Astrocyte (in vitro differentiated cells and primary cell): ENCODE results near the gene PLEKHG5. TPM values are rescaled to one million over a fixed set of nuclear protein-coding genes. Genes with fewer than 3 reads are reported as not detected.
"Not testable (repeated sequence)": the region's sequence is repeated elsewhere in the genome, so short reads cannot be mapped to it uniquely, and the experiment has no call there.

ENCODE experiments used
- DNase-seq: peaks from one replicate; pipeline ENCODE4 v3.0.0-alpha.2; 2010; ENCODE audit warnings: low read depth
- FAIRE-seq: peaks from 2 replicates; lab custom pipeline; 2011; peaks lifted over from hg19 to GRCh38; lab: Jason Lieb, UNC
- H2AFZ ChIP-seq: 2 replicates; pipeline ENCODE4 v1.6.0; 2012; ENCODE audit warnings: low read depth, low read length, inconsistent platforms
- H3K27ac ChIP-seq: 2 replicates; pipeline ENCODE4 v1.5.1; 2011; ENCODE audit warnings: low read depth, low read length, inconsistent platforms
- H3K27me3 ChIP-seq: 2 replicates; pipeline ENCODE4 v1.6.0; 2011; ENCODE audit warnings: low read length, inconsistent platforms; ENCODE audit not compliant: insufficient read depth
- H3K36me3 ChIP-seq: 2 replicates; pipeline ENCODE4 v1.5.1; 2011; ENCODE audit warnings: low read length, inconsistent platforms; ENCODE audit not compliant: insufficient read depth
- H3K4me1 ChIP-seq: 2 replicates; pipeline ENCODE4 v1.5.1; 2011; ENCODE audit warnings: low read length, inconsistent platforms; ENCODE audit not compliant: insufficient read depth
- H3K4me2 ChIP-seq: 2 replicates; pipeline ENCODE4 v1.6.0; 2012; ENCODE audit warnings: low read length, inconsistent platforms
- H3K4me3 ChIP-seq: 2 replicates; pipeline ENCODE4 v1.5.1; 2011; ENCODE audit warnings: low read depth, mild to moderate bottlenecking, low read length, inconsistent platforms; ENCODE audit not compliant: insufficient read depth
- H3K79me2 ChIP-seq: 2 replicates; pipeline ENCODE4 v1.6.0; 2012; ENCODE audit warnings: mild to moderate bottlenecking, low read length, inconsistent platforms; ENCODE audit not compliant: insufficient read depth
- H3K9ac ChIP-seq: 2 replicates; pipeline ENCODE4 v1.6.0; 2012; ENCODE audit warnings: mild to moderate bottlenecking, low read length, inconsistent platforms
- H3K9me3 ChIP-seq: 2 replicates; pipeline ENCODE4 v1.5.1; 2012; ENCODE audit warnings: low read depth, mild to moderate bottlenecking, low read length, inconsistent platforms; ENCODE audit not compliant: insufficient read depth
- H4K20me1 ChIP-seq: 2 replicates; pipeline ENCODE4 v1.6.0; 2012; ENCODE audit warnings: low read length, inconsistent platforms; ENCODE audit not compliant: insufficient read depth
- H3K27ac Mint-ChIP-seq: one replicate; pipeline ENCODE4 v1.8.0; 2021; ENCODE audit warnings: mild to moderate bottlenecking, mixed read lengths; ENCODE audit not compliant: unreplicated experiment
- H3K27me3 Mint-ChIP-seq: one replicate; pipeline ENCODE4 v1.8.0; 2021; ENCODE audit warnings: low read depth, mixed read lengths; ENCODE audit not compliant: unreplicated experiment
- H3K36me3 Mint-ChIP-seq: one replicate; pipeline ENCODE4 v1.8.0; 2021; ENCODE audit warnings: low read depth, mixed read lengths; ENCODE audit not compliant: unreplicated experiment
- H3K4me1 Mint-ChIP-seq: one replicate; pipeline ENCODE4 v1.8.0; 2021; ENCODE audit warnings: low read depth, mixed read lengths; ENCODE audit not compliant: unreplicated experiment
- H3K4me3 Mint-ChIP-seq: one replicate; pipeline ENCODE4 v1.8.0; 2021; ENCODE audit warnings: mild to moderate bottlenecking, moderate library complexity, mixed read lengths; ENCODE audit not compliant: unreplicated experiment
- H3K9me3 Mint-ChIP-seq: one replicate; pipeline ENCODE4 v1.8.0; 2021; ENCODE audit warnings: mild to moderate bottlenecking, mixed read lengths; ENCODE audit not compliant: unreplicated experiment
- EZH2 ChIP-seq: IDR thresholded peaks from 2 replicates; pipeline ENCODE4 v1.6.1; 2012; ENCODE audit warnings: mild to moderate bottlenecking, low read length, inconsistent platforms; ENCODE audit not compliant: insufficient read depth
- total RNA-seq: library from RNA; stranded (reverse); gene quantifications from 2 replicates; pipeline ENCODE4 v1.2.1, GENCODE V29; 2021
- TF ChIP-seq, protein P1 (sequence below): IDR thresholded peaks from 2 replicates; pipeline ENCODE4 v1.5.1; 2011; ENCODE audit warnings: low read depth, mild to moderate bottlenecking, inconsistent platforms, low read length, moderate library complexity; ENCODE audit not compliant: insufficient read depth

Gene PLEKHG5
- total RNA-seq, 1 donor from 2014 or later, result 25.1 TPM

DNA sequence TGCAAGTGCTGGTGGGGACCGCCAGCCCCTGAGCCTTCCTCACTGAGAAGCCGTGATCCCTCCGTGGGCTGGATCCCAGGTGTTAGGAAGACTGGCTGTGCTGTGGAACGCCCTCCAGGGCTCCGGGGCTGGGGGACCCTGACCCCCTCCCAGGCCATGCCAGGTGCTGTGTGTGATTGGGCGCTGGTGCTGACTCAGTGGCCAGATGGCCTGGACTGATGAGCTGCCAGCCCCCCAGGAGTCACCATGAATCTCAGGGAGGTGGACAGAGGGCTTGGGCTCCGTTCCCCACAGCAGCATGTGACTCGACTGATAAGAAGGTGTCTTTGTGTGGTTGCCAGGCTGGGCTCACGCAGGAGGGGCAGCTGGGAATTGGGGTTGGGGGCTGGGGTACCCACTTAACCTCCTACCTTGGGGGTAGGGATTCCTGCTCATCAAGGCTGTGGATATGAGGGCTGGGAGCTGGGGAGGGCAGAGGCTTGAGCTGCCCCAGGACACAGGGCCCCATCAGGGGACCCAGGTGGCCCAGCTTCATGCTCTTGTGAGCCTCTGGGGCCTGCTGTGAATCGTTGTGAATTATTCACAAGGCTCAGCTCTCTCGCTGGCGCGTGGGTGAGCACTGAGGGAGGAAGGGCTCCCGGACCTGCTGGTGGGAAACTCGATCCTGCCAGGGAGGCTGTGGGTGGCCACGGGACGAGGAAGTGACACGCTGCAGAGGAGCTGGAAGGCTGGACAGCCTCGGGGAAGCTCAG is 61.6 kb downstream of the PLEKHG5 start:
- H3K4me2 ChIP-seq, H3K9ac ChIP-seq, H3K27ac Mint-ChIP-seq, H3K36me3 Mint-ChIP-seq, H3K9me3 Mint-ChIP-seq, H4K20me1 ChIP-seq, H3K9me3 ChIP-seq, DNase-seq, H3K36me3 ChIP-seq, H2AFZ ChIP-seq, H3K4me3 Mint-ChIP-seq, H3K27ac ChIP-seq, FAIRE-seq, H3K4me1 Mint-ChIP-seq, H3K4me1 ChIP-seq, H3K4me3 ChIP-seq, H3K79me2 ChIP-seq: not testable (repeated sequence)
- H3K27me3 ChIP-seq, result peaks cover 29% of the 10 kb centered on the region
- H3K27me3 Mint-ChIP-seq, result peaks cover 59% of the 10 kb centered on the region

DNA sequence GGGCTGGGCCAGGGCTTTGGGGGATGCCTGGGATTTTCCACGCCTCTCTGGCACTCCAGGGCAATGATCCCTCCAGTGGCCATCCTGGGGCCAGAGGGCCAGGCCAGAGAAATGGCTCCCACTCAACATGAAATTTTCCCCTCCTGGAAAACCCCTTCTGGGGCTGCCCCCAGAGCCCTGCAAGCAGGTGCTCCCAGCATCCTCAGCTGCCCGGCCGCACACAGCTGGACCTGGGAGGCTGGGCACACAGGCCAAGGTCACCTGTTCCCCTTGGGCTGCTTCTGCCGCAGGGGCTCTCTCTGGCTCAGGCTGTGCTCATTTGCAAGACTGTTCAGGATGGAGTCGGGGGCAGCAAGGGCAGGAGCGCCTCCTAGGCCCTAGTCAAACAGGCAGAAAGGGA is 63.0 kb downstream of the PLEKHG5 start:
- not testable (repeated sequence) for H2AFZ ChIP-seq, H3K79me2 ChIP-seq, H3K27ac Mint-ChIP-seq, H3K27ac ChIP-seq, DNase-seq, H3K4me2 ChIP-seq, H3K36me3 ChIP-seq, FAIRE-seq, H3K4me1 ChIP-seq, H3K36me3 Mint-ChIP-seq, H3K4me3 ChIP-seq, H4K20me1 ChIP-seq, H3K9me3 ChIP-seq, H3K9ac ChIP-seq, H3K4me3 Mint-ChIP-seq, H3K9me3 Mint-ChIP-seq, H3K4me1 Mint-ChIP-seq
- peaks cover 53% of the 10 kb centered on the region for H3K27me3 Mint-ChIP-seq
- H3K27me3 ChIP-seq, result peaks cover 40% of the 10 kb centered on the region

DNA sequence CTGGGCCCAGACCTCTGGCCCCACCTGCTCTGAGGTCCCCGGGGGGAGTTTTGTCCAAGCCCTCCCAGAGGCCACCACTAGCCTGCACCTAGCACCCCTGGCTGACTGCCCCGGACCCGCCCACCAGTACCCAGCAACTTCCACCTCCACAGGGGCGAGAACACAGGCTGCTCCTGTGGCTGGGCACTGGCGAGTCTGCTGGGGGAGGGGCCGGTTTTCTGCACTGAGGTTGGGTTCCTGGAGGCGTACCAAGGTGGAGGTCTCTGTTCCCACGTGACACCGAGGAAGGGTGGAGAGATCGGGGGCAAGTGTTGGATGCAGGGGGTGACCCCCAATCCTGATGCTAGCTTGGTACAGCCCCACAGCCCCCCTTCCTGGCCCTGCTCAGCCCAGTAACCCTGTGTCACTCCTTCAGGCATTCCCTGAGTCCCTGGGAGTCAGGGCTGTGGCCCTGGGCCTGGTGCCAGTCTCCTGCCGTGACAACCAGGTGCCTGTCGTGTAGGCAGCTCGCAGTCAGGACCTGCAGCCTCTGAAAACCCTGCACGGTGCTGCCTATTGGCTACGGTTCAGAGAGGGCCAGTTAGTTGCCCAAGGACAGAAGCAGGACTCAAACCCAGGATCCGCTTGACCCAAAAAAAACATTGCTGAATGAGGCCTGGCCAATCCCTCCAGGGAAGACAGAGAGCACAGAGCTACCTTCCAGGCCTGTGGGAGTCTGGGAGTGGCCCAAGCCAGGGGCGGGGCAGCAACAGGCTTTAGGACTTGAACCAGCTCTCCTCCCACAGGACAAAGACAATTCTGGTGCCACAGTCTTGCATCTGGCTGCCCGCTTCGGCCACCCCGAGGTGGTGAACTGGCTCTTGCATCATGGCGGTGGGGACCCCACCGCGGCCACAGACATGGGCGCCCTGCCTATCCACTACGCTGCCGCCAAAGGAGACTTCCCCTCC is 63.8 kb downstream of the PLEKHG5 start:
- Histone ChIP-seq H3K9me3 (no peaks in the 10 kb centered on the region), H3K4me3 (no peak overlapping the region), H3K79me2 (no peaks in the 10 kb centered on the region), H3K9ac (no peak overlapping the region), H3K4me2 (no peak overlapping the region), H3K27me3 (peaks cover 43% of the 10 kb centered on the region), H3K4me1 (peaks cover 14% of the 10 kb centered on the region), H2AFZ (no peak overlapping the region), H4K20me1 (no peaks in the 10 kb centered on the region), H3K36me3 (no peaks in the 10 kb centered on the region), H3K27ac (no peak overlapping the region)
- Mint-ChIP-seq H3K27ac (no peak overlapping the region), H3K9me3 (no peaks in the 10 kb centered on the region), H3K36me3 (no peaks in the 10 kb centered on the region), H3K4me3 (no peak overlapping the region), H3K27me3 (peaks cover 53% of the 10 kb centered on the region), H3K4me1 (peaks cover 5% of the 10 kb centered on the region)
- TF ChIP-seq, protein P1, sequence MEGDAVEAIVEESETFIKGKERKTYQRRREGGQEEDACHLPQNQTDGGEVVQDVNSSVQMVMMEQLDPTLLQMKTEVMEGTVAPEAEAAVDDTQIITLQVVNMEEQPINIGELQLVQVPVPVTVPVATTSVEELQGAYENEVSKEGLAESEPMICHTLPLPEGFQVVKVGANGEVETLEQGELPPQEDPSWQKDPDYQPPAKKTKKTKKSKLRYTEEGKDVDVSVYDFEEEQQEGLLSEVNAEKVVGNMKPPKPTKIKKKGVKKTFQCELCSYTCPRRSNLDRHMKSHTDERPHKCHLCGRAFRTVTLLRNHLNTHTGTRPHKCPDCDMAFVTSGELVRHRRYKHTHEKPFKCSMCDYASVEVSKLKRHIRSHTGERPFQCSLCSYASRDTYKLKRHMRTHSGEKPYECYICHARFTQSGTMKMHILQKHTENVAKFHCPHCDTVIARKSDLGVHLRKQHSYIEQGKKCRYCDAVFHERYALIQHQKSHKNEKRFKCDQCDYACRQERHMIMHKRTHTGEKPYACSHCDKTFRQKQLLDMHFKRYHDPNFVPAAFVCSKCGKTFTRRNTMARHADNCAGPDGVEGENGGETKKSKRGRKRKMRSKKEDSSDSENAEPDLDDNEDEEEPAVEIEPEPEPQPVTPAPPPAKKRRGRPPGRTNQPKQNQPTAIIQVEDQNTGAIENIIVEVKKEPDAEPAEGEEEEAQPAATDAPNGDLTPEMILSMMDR, result no peak
- TF ChIP-seq EZH2, result peak; percentile 6
- no peak for FAIRE-seq
- DNase-seq, result no peak
